ENCODE measurements around the gene PDZD7.

Gene PDZD7

DNA sequence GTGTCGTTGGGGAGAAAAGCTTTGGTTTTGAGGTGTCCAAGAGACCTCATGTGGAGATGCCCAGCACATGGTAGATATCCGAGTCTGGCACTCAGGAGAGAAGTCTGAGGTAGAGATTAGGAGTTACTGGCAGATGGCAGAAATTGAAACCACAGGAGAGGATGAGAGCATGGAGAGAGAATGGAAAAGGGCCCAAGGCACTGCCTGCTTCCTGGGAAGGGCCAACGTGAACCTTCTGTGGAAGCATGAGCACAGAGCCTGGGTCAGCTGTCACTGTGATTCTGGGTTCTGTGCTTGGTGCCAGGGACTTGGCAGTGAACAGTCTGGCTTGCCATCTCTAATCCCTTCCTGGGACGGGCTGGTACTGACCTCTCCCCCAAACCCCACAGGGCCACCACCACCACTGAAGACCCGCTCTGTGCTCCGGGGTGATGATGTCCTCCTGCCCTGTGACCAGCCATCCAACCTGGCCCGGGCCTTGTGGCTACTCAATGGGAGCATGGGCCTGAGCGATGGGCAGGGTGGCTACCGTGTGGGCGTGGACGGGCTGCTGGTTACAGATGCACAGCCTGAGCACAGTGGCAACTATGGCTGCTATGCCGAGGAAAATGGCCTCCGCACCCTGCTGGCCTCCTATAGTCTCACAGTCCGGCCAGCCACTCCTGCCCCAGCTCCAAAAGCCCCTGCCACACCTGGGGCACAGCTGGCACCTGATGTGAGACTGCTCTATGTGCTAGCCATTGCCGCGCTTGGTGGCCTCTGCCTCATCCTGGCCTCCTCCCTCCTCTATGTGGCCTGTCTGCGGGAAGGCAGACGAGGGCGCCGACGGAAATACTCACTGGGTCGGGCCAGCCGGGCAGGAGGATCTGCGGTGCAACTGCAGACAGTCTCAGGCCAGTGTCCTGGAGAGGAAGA is 47.8 kb downstream of the PDZD7 start:
- H3K36me3 ChIP-seq (ENCODE audit: insufficient read depth, low read length) = peaks cover 37% of the 10 kb centered on the region
- no peak overlapping the region for H2AFZ ChIP-seq (ENCODE audit: low read depth, low read length)
- peaks cover 11% of the 10 kb centered on the region; the same call in 1 of the 2 replicates for H4K20me1 ChIP-seq (ENCODE audit: insufficient read depth, low read length)
- H3K9me3 ChIP-seq (ENCODE audit: insufficient read depth, low read length, severe bottlenecking) = no peaks in the 10 kb centered on the region
- DNase-seq (no peak), ATAC-seq (ENCODE audit: insufficient read depth, low read depth) (no peak)
- H3K9ac ChIP-seq (ENCODE audit: low read depth, low read length) = no peak overlapping the region
- peaks cover 21% of the 10 kb centered on the region for H3K4me1 ChIP-seq (ENCODE audit: insufficient read depth, low read length)
- H3K27me3 ChIP-seq (ENCODE audit: insufficient read depth, low read length, poor library complexity) = no peaks in the 10 kb centered on the region
- TF ChIP-seq EZH2 (IDR thresholded peaks at IDR 0.05; ENCODE audit: borderline replicate concordance, low read depth, low read length, severe bottlenecking) = no peak
- TF ChIP-seq, protein P1, sequence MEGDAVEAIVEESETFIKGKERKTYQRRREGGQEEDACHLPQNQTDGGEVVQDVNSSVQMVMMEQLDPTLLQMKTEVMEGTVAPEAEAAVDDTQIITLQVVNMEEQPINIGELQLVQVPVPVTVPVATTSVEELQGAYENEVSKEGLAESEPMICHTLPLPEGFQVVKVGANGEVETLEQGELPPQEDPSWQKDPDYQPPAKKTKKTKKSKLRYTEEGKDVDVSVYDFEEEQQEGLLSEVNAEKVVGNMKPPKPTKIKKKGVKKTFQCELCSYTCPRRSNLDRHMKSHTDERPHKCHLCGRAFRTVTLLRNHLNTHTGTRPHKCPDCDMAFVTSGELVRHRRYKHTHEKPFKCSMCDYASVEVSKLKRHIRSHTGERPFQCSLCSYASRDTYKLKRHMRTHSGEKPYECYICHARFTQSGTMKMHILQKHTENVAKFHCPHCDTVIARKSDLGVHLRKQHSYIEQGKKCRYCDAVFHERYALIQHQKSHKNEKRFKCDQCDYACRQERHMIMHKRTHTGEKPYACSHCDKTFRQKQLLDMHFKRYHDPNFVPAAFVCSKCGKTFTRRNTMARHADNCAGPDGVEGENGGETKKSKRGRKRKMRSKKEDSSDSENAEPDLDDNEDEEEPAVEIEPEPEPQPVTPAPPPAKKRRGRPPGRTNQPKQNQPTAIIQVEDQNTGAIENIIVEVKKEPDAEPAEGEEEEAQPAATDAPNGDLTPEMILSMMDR (IDR thresholded peaks at IDR 0.05; ENCODE audit: borderline replicate concordance, extremely low read depth, low read length, poor library complexity, severe bottlenecking) = no peak
- no peak overlapping the region for H3K27ac ChIP-seq (ENCODE audit: low read length)
- no peak overlapping the region for H3K4me2 ChIP-seq (ENCODE audit: insufficient read depth, low read length)
- no peak overlapping the region for H3K4me3 ChIP-seq (ENCODE audit: low read depth in 1 of 2, low read length in 2 of 2)
- H3K79me2 ChIP-seq (ENCODE audit: insufficient read depth, low read length) = peaks cover 28% of the 10 kb centered on the region

DNA sequence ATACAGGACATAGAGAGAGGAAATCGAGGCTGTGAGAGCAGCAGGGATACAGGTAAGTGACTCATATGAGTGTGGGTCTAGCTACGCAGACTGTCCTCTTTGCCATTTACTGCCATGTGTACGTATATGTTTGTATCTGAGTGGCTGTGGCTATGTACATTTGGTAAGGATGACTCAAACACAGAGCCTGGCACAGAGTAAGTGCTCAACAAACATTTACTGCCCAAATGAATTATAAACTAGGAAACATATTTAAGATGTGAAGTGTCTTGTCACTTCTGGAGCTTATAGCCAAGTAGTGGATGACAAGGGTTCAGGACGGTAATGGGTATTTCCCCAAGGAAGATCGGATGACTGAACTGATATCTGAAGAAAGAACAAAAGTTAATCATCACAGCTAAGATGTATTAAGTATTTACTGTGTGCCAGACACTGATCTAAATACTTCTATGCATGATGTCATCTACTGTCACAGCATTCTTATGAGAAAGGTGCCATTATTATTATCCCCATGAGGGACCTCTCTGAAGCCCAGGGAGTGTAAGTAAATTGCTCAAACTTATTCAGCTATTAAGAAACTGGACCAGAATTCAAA is 49.7 kb downstream of the PDZD7 start:
- H3K9ac ChIP-seq (ENCODE audit: low read depth, low read length) = no peak overlapping the region
- no peak for TF ChIP-seq EZH2 (IDR thresholded peaks at IDR 0.05; ENCODE audit: borderline replicate concordance, low read depth, low read length, severe bottlenecking)
- TF ChIP-seq, protein P1 (IDR thresholded peaks at IDR 0.05; ENCODE audit: borderline replicate concordance, extremely low read depth, low read length, poor library complexity, severe bottlenecking) = no peak

DNA sequence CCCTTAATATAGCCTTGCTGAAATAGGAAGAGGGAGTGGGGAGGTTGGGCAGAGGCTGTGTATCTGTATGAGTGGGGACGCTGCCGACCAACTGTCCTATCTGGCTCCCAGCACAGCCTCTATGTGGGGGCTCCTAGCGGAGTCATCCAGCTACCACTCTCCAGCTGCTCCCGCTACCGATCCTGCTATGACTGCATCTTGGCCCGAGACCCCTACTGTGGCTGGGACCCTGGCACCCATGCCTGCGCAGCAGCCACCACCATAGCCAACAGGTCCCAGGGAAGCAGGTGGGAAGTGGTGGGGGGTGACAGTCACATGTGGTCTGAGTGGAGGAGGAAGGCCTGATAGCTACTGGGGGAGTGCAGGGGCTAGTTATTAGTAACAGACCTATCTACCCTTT is 50.2 kb downstream of the PDZD7 start:
- Histone ChIP-seq H3K27me3 (ENCODE audit: insufficient read depth, low read length, poor library complexity) (no peaks in the 10 kb centered on the region), H3K27ac (ENCODE audit: low read length) (no peak overlapping the region), H3K9me3 (ENCODE audit: insufficient read depth, low read length, severe bottlenecking) (no peaks in the 10 kb centered on the region), H4K20me1 (ENCODE audit: insufficient read depth, low read length) (no peaks in the 10 kb centered on the region), H2AFZ (ENCODE audit: low read depth, low read length) (no peak overlapping the region), H3K36me3 (ENCODE audit: insufficient read depth, low read length) (peaks cover 24% of the 10 kb centered on the region), H3K4me3 (ENCODE audit: low read depth in 1 of 2, low read length in 2 of 2) (no peak overlapping the region), H3K4me2 (ENCODE audit: insufficient read depth, low read length) (no peak overlapping the region), H3K9ac (ENCODE audit: low read depth, low read length) (no peak overlapping the region), H3K4me1 (ENCODE audit: insufficient read depth, low read length) (peaks cover 2% of the 10 kb centered on the region; the same call in 1 of the 2 replicates), H3K79me2 (ENCODE audit: insufficient read depth, low read length) (peaks cover 4% of the 10 kb centered on the region; the same call in 1 of the 2 replicates)
- ATAC-seq (ENCODE audit: insufficient read depth, low read depth) (no peak), DNase-seq (no peak)
- no peak for TF ChIP-seq EZH2 (IDR thresholded peaks at IDR 0.05; ENCODE audit: borderline replicate concordance, low read depth, low read length, severe bottlenecking)
- TF ChIP-seq, protein P1 (IDR thresholded peaks at IDR 0.05; ENCODE audit: borderline replicate concordance, extremely low read depth, low read length, poor library complexity, severe bottlenecking) = no peak

More for the DNA sequence above, 49.7 kb downstream of the PDZD7 start:
- DNase-seq (no peak), ATAC-seq (ENCODE audit: insufficient read depth, low read depth) (no peak)
- Histone ChIP-seq H3K79me2 (ENCODE audit: insufficient read depth, low read length) (peaks cover 9% of the 10 kb centered on the region), H3K36me3 (ENCODE audit: insufficient read depth, low read length) (peaks cover 29% of the 10 kb centered on the region), H3K4me2 (ENCODE audit: insufficient read depth, low read length) (no peak overlapping the region), H4K20me1 (ENCODE audit: insufficient read depth, low read length) (0 out of 2 replicates have a peak, but pooled peaks cover under 1% of the 10 kb centered on the region), H3K4me3 (ENCODE audit: low read depth in 1 of 2, low read length in 2 of 2) (no peak overlapping the region), H3K4me1 (ENCODE audit: insufficient read depth, low read length) (peaks cover 8% of the 10 kb centered on the region), H3K27ac (ENCODE audit: low read length) (no peak overlapping the region), H2AFZ (ENCODE audit: low read depth, low read length) (no peak overlapping the region), H3K27me3 (ENCODE audit: insufficient read depth, low read length, poor library complexity) (no peaks in the 10 kb centered on the region), H3K9me3 (ENCODE audit: insufficient read depth, low read length, severe bottlenecking) (no peaks in the 10 kb centered on the region)
